22Rv1 (cell line): ENCODE measurements around the gene FIP1L1.

Experiments used
- CTCF ChIP-seq: fragments of 450-650 bp; IDR thresholded peaks from 2 replicates; pipeline ENCODE4 v1.5.1; 2017; ENCODE audit warnings: mild to moderate bottlenecking
- ZFX ChIP-seq: fragments of 450-650 bp; IDR thresholded peaks from 2 replicates; pipeline ENCODE4 v1.6.1; 2017; ENCODE audit warnings: antibody characterized with exemption, borderline replicate concordance

- no peak for TF ChIP-seq CTCF
- no peak for TF ChIP-seq ZFX
Observed at GRCh38 chr4:53507058-53507457, 129.6 kb downstream of the FIP1L1 start.
